Activated gamma-delta T cell treated with anti-CD3 and anti-CD28 coated beads, Interleukin-2, amount 50 U/mL, for 16 hours (primary cell): Measurements from ENCODE around the gene PKP3.
"Not testable (repeated sequence)": the region's sequence is repeated elsewhere in the genome, so short reads cannot be mapped to it uniquely, and the experiment has no call there.

ENCODE experiments used
- DNase-seq: peaks from one replicate; pipeline ENCODE4 v3.0.0-alpha.2; 2020; ENCODE audit warnings: low read depth

PKP3 gene

GRCh38 chr11:426851-427250 is 32.8 kb downstream of the PKP3 start:
- no peak for DNase-seq

- DNase-seq, result no peak
These were observed 34.3 kb downstream of the PKP3 start for GRCh38 chr11:428295-428694.

GRCh38 chr11:429391-429790 is 35.4 kb downstream of the PKP3 start:
- DNase-seq, result no peak

- DNase-seq, result no peak
These were observed 36.0 kb downstream of the PKP3 start for GRCh38 chr11:429931-430456.

- no peak for DNase-seq
These were observed 37.9 kb downstream of the PKP3 start for GRCh38 chr11:431921-432320.

GRCh38 chr11:432501-433100 is 38.6 kb downstream of the PKP3 start:
- no peak for DNase-seq

GRCh38 chr11:433111-433510 is 39.1 kb downstream of the PKP3 start:
- no peak for DNase-seq

GRCh38 chr11:433641-434040 is 39.6 kb downstream of the PKP3 start:
- no peak for DNase-seq

- DNase-seq, result no peak
These were observed 40.5 kb downstream of the PKP3 start for GRCh38 chr11:434496-434895.

GRCh38 chr11:434999-435740 is 41.2 kb downstream of the PKP3 start:
- not testable (repeated sequence) for DNase-seq

- no peak for DNase-seq
These were observed 43.3 kb downstream of the PKP3 start for GRCh38 chr11:437228-437870.

GRCh38 chr11:438101-438844 is 44.3 kb downstream of the PKP3 start:
- DNase-seq, result no peak

GRCh38 chr11:439315-440064 is 45.5 kb downstream of the PKP3 start:
- DNase-seq, result no peak

- DNase-seq, result no peak
These were observed 46.3 kb downstream of the PKP3 start for GRCh38 chr11:440065-441042.

- DNase-seq, result no peak
These were observed 47.0 kb downstream of the PKP3 start for GRCh38 chr11:441043-441417.

- DNase-seq, result no peak
These were observed 47.6 kb downstream of the PKP3 start, which contains the start of gene ANO9 for GRCh38 chr11:441418-442274. Gene ANO9, minus strand, starts transcription at chr11:442011. Its CDS starts 85 bp downstream, at chr11:441926.

GRCh38 chr11:442611-443081 is 48.6 kb downstream of the PKP3 start:
- DNase-seq, result no peak

- DNase-seq, result no peak
These were observed 49.7 kb downstream of the PKP3 start for GRCh38 chr11:443542-444199.
